Retinal pigment epithelial cell (primary cell): ENCODE measurements around the gene UGT8.
A peak's percentile ranks its signal among the peaks of the same experiment; 100 is the strongest.

ENCODE experiments used
- DNase-seq: peaks from one replicate; pipeline ENCODE4 v3.0.0-alpha.2; 2010; ENCODE audit warnings: low read depth
- H3K4me3 ChIP-seq: 2 replicates; pipeline ENCODE4 v1.5.1; 2011; ENCODE audit warnings: mild to moderate bottlenecking, low read length, control low read depth, moderate library complexity
- CTCF ChIP-seq: conservative IDR thresholded peaks from 2 replicates; pipeline ENCODE4 v1.5.1; 2011; ENCODE audit warnings: low read depth, low read length, control low read depth, inconsistent platforms

UGT8 gene

GRCh38 chr4:114690571-114690970, 92.0 kb downstream of the UGT8 start:
- no peak for TF ChIP-seq CTCF
- no peak for DNase-seq
- no peak overlapping the region for H3K4me3 ChIP-seq

- no peak for TF ChIP-seq CTCF
- DNase-seq, result no peak
These were observed 93.3 kb downstream of the UGT8 start for GRCh38 chr4:114691865-114692264.

GRCh38 chr4:114692958-114693357, 94.4 kb downstream of the UGT8 start:
- TF ChIP-seq CTCF, result no peak
- DNase-seq, result no peak
- no peak overlapping the region for H3K4me3 ChIP-seq

More at GRCh38 chr4:114691865-114692264, 93.3 kb downstream of the UGT8 start:
- H3K4me3 ChIP-seq, result no peak overlapping the region

GRCh38 chr4:114694770-114695169, 96.2 kb downstream of the UGT8 start:
- no peak overlapping the region for H3K4me3 ChIP-seq
- TF ChIP-seq CTCF, result peak; percentile 42
- DNase-seq, result no peak

- H3K4me3 ChIP-seq, result no peak overlapping the region
- DNase-seq, result no peak
- TF ChIP-seq CTCF, result no peak
These were observed 99.6 kb downstream of the UGT8 start for GRCh38 chr4:114698231-114698630.

- DNase-seq, result no peak
- no peak for TF ChIP-seq CTCF
- no peak overlapping the region for H3K4me3 ChIP-seq
These were observed 102.9 kb downstream of the UGT8 start for GRCh38 chr4:114701491-114701890.

GRCh38 chr4:114717432-114717831, 118.8 kb downstream of the UGT8 start:
- no peak for TF ChIP-seq CTCF
- no peak overlapping the region for H3K4me3 ChIP-seq
- DNase-seq, result no peak
